Glutamatergic neuron (in vitro differentiated cells): ENCODE results near the gene RHEX. TPM values are rescaled to one million over a fixed set of nuclear protein-coding genes. Genes with fewer than 3 reads are reported as not detected.

Experiments used
- DNase-seq: peaks from one replicate; pipeline ENCODE4 v3.0.0; 2022
- H3K27ac Mint-ChIP-seq: one replicate; pipeline ENCODE4 v1.8.0; 2020; ENCODE audit warnings: mild to moderate bottlenecking, mixed read lengths, inconsistent platforms; ENCODE audit not compliant: unreplicated experiment
- H3K27me3 Mint-ChIP-seq: one replicate; pipeline ENCODE4 v1.8.0; 2020; ENCODE audit warnings: mild to moderate bottlenecking, moderate library complexity, mixed read lengths, inconsistent platforms; ENCODE audit not compliant: unreplicated experiment
- H3K36me3 Mint-ChIP-seq: one replicate; pipeline ENCODE4 v1.8.0; 2020; ENCODE audit warnings: mild to moderate bottlenecking, mixed read lengths, inconsistent platforms; ENCODE audit not compliant: unreplicated experiment
- H3K4me1 Mint-ChIP-seq: one replicate; pipeline ENCODE4 v1.8.0; 2020; ENCODE audit warnings: mild to moderate bottlenecking, low read depth, mixed read lengths, inconsistent platforms; ENCODE audit not compliant: unreplicated experiment
- H3K4me3 Mint-ChIP-seq: one replicate; pipeline ENCODE4 v1.8.0; 2020; ENCODE audit warnings: mild to moderate bottlenecking, mixed read lengths, inconsistent platforms; ENCODE audit not compliant: unreplicated experiment
- H3K9me3 Mint-ChIP-seq: one replicate; pipeline ENCODE4 v1.8.0; 2020; ENCODE audit warnings: mild to moderate bottlenecking, moderate library complexity, mixed read lengths, inconsistent platforms; ENCODE audit not compliant: unreplicated experiment
- CTCF ChIP-seq: fragments of 200-600 bp; sonication (generic); IDR thresholded peaks from one replicate; pipeline ENCODE4 v1.5.0; 2021; ENCODE audit not compliant: partially characterized antibody, unreplicated experiment
- total RNA-seq: library from RNA; stranded (reverse); fragmentation: NEBNext Ultra II Directional; extraction: Animal tissue kit (Norgen Biotek cat#: 25700); gene quantifications from one replicate; pipeline ENCODE4 v1.2.1, GENCODE V29; 2021; ENCODE audit not compliant: unreplicated experiment

The RHEX gene
- total RNA-seq, 1 donor from 2014 or later: not detected

DNA sequence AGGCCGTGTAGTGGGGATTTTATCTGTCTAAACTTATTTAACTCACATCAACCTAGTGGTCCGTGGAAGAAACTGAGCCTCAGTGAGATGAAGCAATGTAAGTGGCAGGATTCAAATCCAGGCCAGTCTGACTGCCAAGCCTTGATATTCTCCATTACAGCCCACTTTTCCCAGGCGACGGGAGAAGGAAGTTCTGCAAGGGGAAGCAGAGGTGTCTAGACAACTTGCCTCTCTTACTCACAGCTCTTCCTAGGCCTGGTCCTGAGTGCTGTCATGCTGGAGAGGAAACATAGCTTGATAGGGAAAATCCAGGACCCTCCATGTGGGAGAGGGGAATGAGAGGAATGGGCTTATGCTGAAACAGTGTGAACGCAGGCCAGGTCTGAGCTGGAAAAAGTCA, 38.4 kb upstream of the RHEX start:
- no peaks in the 10 kb centered on the region for H3K4me1 Mint-ChIP-seq
- TF ChIP-seq CTCF: no peak

DNA sequence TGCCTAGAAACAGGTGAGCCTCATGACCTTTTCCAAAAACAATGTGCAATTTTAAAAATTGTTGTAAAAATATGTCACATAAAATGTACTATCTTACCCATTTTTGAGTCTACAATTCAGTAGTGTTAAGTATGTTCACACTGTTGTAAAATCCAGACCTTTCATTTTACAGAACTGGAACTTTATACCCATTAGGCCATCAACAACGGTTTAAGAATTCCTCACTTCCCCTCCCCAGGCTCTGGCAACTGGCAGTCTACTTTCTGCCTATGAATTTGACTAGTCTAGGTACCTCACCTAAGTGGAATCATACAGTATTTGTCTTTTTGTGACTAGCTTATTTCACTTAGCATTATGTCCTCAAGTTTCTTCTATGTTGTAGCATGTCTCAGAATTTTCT, 37.9 kb upstream of the RHEX start:
- no peak for DNase-seq
- no peaks in the 10 kb centered on the region for H3K4me1 Mint-ChIP-seq
- no peak for TF ChIP-seq CTCF
- H3K27ac Mint-ChIP-seq: no peak overlapping the region
- no peaks in the 10 kb centered on the region for H3K9me3 Mint-ChIP-seq
- no peaks in the 10 kb centered on the region for H3K36me3 Mint-ChIP-seq
- no peak overlapping the region for H3K4me3 Mint-ChIP-seq
- no peaks in the 10 kb centered on the region for H3K27me3 Mint-ChIP-seq

More for the DNA sequence above, 38.4 kb upstream of the RHEX start:
- H3K9me3 Mint-ChIP-seq: no peaks in the 10 kb centered on the region
- H3K27ac Mint-ChIP-seq: no peak overlapping the region
- no peak overlapping the region for H3K4me3 Mint-ChIP-seq
- no peaks in the 10 kb centered on the region for H3K27me3 Mint-ChIP-seq
- no peaks in the 10 kb centered on the region for H3K36me3 Mint-ChIP-seq
- no peak for DNase-seq

- H3K36me3 Mint-ChIP-seq: no peaks in the 10 kb centered on the region
- no peak overlapping the region for H3K27ac Mint-ChIP-seq
- peaks cover 1% of the 10 kb centered on the region for H3K9me3 Mint-ChIP-seq
- H3K4me1 Mint-ChIP-seq: no peaks in the 10 kb centered on the region
- H3K4me3 Mint-ChIP-seq: no peak overlapping the region
- no peak for TF ChIP-seq CTCF
- no peak for DNase-seq
- peaks cover 3% of the 10 kb centered on the region for H3K27me3 Mint-ChIP-seq
Measured at GRCh38 chr1:206020393-206021007, 32.5 kb upstream of the RHEX start.

DNA sequence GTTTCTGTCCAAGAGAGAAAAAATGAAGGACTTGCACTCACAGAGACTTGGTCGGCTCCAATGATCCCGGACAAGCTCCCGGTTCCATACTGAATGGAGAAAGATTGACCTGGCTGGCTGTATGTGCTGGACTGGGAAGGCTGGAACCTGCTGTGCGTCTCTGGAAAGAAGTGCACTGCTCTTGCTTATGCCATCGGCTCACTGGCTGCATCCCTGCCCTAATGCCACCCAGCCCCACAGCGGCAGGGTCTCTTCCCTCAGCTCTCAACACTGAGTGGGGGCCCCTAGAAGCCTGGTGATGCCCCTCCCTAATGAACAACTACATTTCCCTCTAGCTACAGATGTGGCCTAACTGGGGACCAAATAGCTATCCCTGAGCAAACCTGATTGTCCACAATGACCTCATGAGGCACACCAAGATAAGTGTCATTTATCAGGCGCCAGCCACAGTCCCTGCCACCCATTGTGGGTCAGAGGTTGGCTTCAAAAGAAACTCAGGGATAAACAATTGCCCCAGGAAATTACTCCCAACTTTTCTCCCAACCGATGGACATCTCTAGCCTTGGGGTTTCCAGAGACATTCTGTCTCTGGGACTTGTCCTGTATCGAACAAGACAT, 31.9 kb upstream of the RHEX start:
- Mint-ChIP-seq H3K27ac (no peak overlapping the region), H3K4me3 (no peak overlapping the region), H3K27me3 (peaks cover 3% of the 10 kb centered on the region), H3K9me3 (peaks cover 1% of the 10 kb centered on the region), H3K4me1 (no peaks in the 10 kb centered on the region), H3K36me3 (no peaks in the 10 kb centered on the region)
- no peak for TF ChIP-seq CTCF
- DNase-seq: no peak

GRCh38 chr1:206021626-206022365, 31.2 kb upstream of the RHEX start:
- no peak overlapping the region for H3K4me3 Mint-ChIP-seq
- H3K27ac Mint-ChIP-seq: no peak overlapping the region
- H3K4me1 Mint-ChIP-seq: no peaks in the 10 kb centered on the region
- no peaks in the 10 kb centered on the region for H3K36me3 Mint-ChIP-seq
- no peak for TF ChIP-seq CTCF
- no peak for DNase-seq
- peaks cover 3% of the 10 kb centered on the region for H3K27me3 Mint-ChIP-seq
- peaks cover 1% of the 10 kb centered on the region for H3K9me3 Mint-ChIP-seq
